Left lung (tissue), 10 donors: ENCODE data around the gene SEZ6. TPM values are rescaled to one million over a fixed set of nuclear protein-coding genes. Genes with fewer than 3 reads are reported as not detected.
A peak's percentile ranks its signal among the peaks of the same experiment; 100 is the strongest.

Experiments used
- ATAC-seq: fragments of 200-7000 bp; cut with Tn5 transposase; one replicate; pipeline ENCODE4 v1.9.1; 2020; ENCODE audit warnings: moderate library complexity
- DNase-seq, 4 donors: peaks; one replicate each; pipeline ENCODE4 v3.0.0-alpha.2; 2013 to 2020
- H3K27ac ChIP-seq, 2 donors: fragments of 200-600 bp; sonication (generic) in 1 of 2; one replicate each; pipeline versions ENCODE4 v1.5.0 to v1.8.0; 2020 to 2021
- H3K27me3 ChIP-seq, 2 donors: fragments of 200-600 bp; sonication (generic) in 1 of 2; one replicate each; pipeline versions ENCODE4 v1.5.0 to v1.8.0; 2020 to 2021
- H3K36me3 ChIP-seq, 2 donors: fragments of 200-600 bp; sonication (generic) in 1 of 2; one replicate each; pipeline versions ENCODE4 v1.5.0 to v1.8.0; 2020 to 2021
- H3K4me1 ChIP-seq, 2 donors: fragments of 200-600 bp; one replicate each; pipeline ENCODE4 v1.8.0; 2021
- H3K4me3 ChIP-seq, 2 donors: fragments of 200-600 bp; sonication (generic) in 1 of 2; one replicate each; pipeline versions ENCODE4 v1.5.0 to v1.8.0; 2020 to 2021; ENCODE audit warnings: mild to moderate bottlenecking in 1 of 2
- H3K9me3 ChIP-seq, 2 donors: fragments of 200-600 bp; sonication (generic) in 1 of 2; one replicate each; pipeline versions ENCODE4 v1.5.0 to v1.8.0; 2020 to 2021
- CTCF ChIP-seq, 2 donors: fragments of 200-600 bp; sonication (generic) in 1 of 2; IDR thresholded peaks; one replicate each; pipeline versions ENCODE4 v1.5.0 to v1.8.0; 2021; ENCODE audit warnings: antibody characterized with exemption in 2 of 2
- intact Hi-C, 2 donors: fragments of 100-400 bp; cut with DNase I; formaldehyde crosslinking; loops; one replicate each; pipeline versions ENCODE4 v1.11.2 to v1.14.2; 2022
- polyA plus RNA-seq, 6 donors: library from polyadenylated mRNA; unstranded; fragments of 120-200 nt; gene quantifications; one replicate each; pipeline ENCODE4 v1.2.1, GENCODE V29; 2013; ENCODE audit not compliant: insufficient read length in 6 of 6
- total RNA-seq, 2 donors: library from RNA; stranded (reverse); fragmentation: NEBNext Ultra II Directional; extraction: Animal tissue kit (Norgen Biotek cat#: 25700); gene quantifications; one replicate each; pipeline ENCODE4 v1.2.1, GENCODE V29; 2021
- donor health status: DM: no; HTN: yes; CAD: no.
- donor health status: DM: no; HTN: no; CAD: no.

The SEZ6 gene
- total and polyA plus RNA-seq, 8 donors = 0.09 to 1.2 (median 0.81) TPM; not detected in 1

GRCh38 chr17:29041091-29041490 is 35.3 kb upstream of the SEZ6 start:
- Histone ChIP-seq H3K9me3 (no peaks in the 10 kb centered on the region), H3K27me3 (peaks cover 0 to 25% of the 10 kb centered on the region in 2 donors), H3K27ac (no peak overlapping the region), H3K4me1 (peaks cover 6 to 15% of the 10 kb centered on the region in 2 donors), H3K4me3 (no peak overlapping the region), H3K36me3 (no peaks in the 10 kb centered on the region)
- no peak for ATAC-seq
- no peak for TF ChIP-seq CTCF (IDR thresholded peaks at IDR 0.05)
- intact Hi-C loops = no loop called here
- no peak for DNase-seq

GRCh38 chr17:29039764-29040598 is 34.1 kb upstream of the SEZ6 start:
- Histone ChIP-seq H3K9me3 (peaks cover 0 to 3% of the 10 kb centered on the region in 2 donors), H3K4me1 (peaks cover 6 to 15% of the 10 kb centered on the region in 2 donors), H3K27ac (no peak overlapping the region), H3K27me3 (peaks cover 0 to 34% of the 10 kb centered on the region in 2 donors), H3K4me3 (no peak overlapping the region), H3K36me3 (no peaks in the 10 kb centered on the region)
- peak in 1 of 4 donors; percentile 46 for DNase-seq
- intact Hi-C loops = no loop called here
- peak; percentile 33 for ATAC-seq
- no peak for TF ChIP-seq CTCF (IDR thresholded peaks at IDR 0.05)

- no peak for DNase-seq
- no peak for ATAC-seq
- H3K4me1 ChIP-seq = peaks cover 6 to 15% of the 10 kb centered on the region in 2 donors
- H3K27me3 ChIP-seq = peaks cover 0 to 47% of the 10 kb centered on the region in 2 donors
- no peak overlapping the region for H3K4me3 ChIP-seq
- peaks cover 0 to 17% of the 10 kb centered on the region in 2 donors for H3K9me3 ChIP-seq
- no peaks in the 10 kb centered on the region for H3K36me3 ChIP-seq
- intact Hi-C loops = no loop called here
- H3K27ac ChIP-seq = no peak overlapping the region
- no peak for TF ChIP-seq CTCF (IDR thresholded peaks at IDR 0.05)
Measured at GRCh38 chr17:29038085-29038795, 32.4 kb upstream of the SEZ6 start.

- TF ChIP-seq CTCF (IDR thresholded peaks at IDR 0.05) = no peak
- intact Hi-C loops = no loop called here
- H3K27ac ChIP-seq = no peak overlapping the region
- H3K4me3 ChIP-seq = no peak overlapping the region
- H3K27me3 ChIP-seq = peaks cover 0 to 52% of the 10 kb centered on the region in 2 donors
- peaks cover 1 to 10% of the 10 kb centered on the region in 2 donors for H3K4me1 ChIP-seq
- ATAC-seq (no peak), DNase-seq (no peak)
- no peaks in the 10 kb centered on the region for H3K36me3 ChIP-seq
- H3K9me3 ChIP-seq = peaks cover 0 to 17% of the 10 kb centered on the region in 2 donors
Measured at GRCh38 chr17:29037739-29038084, 31.9 kb upstream of the SEZ6 start.

- Histone ChIP-seq H3K9me3 (peaks cover 0 to 17% of the 10 kb centered on the region in 2 donors), H3K27me3 (peaks cover 0 to 63% of the 10 kb centered on the region in 2 donors)
- no peak for DNase-seq
Measured at GRCh38 chr17:29036584-29036983, 30.8 kb upstream of the SEZ6 start.

More at GRCh38 chr17:29036584-29036983, 30.8 kb upstream of the SEZ6 start:
- Histone ChIP-seq H3K4me3 (no peak overlapping the region), H3K36me3 (no peaks in the 10 kb centered on the region), H3K4me1 (peaks cover 0 to 3% of the 10 kb centered on the region in 2 donors), H3K27ac (no peak overlapping the region)
- ATAC-seq = no peak
- intact Hi-C loops = no loop called here
- TF ChIP-seq CTCF (IDR thresholded peaks at IDR 0.05) = no peak
